HepG2 (cell line): ENCODE results near the gene NTMT1. TPM values are rescaled to one million over a fixed set of nuclear protein-coding genes. Genes with fewer than 3 reads are reported as not detected.

Experiments
- EHMT2 ChIP-seq: fragments of 200-600 bp; sonication (generic); IDR thresholded peaks from 2 replicates; pipeline ENCODE4 v1.7.0; 2017; ENCODE audit warnings: antibody characterized with exemption, low read depth, low read length, borderline replicate concordance
- ELF3 ChIP-seq: IDR thresholded peaks from 2 replicates; pipeline ENCODE4 v1.6.1; 2016; ENCODE audit warnings: missing genetic modification reagents, missing compliant biosample characterization
- GABPB1 ChIP-seq: IDR thresholded peaks from 2 replicates; pipeline ENCODE4 v1.6.1; 2016; ENCODE audit warnings: mild to moderate bottlenecking, missing genetic modification reagents, moderate library complexity, missing compliant biosample characterization
- HDAC1 ChIP-seq: sonication (generic); formaldehyde crosslinking; IDR thresholded peaks from 2 replicates; pipeline ENCODE4 v1.5.1; 2020; ENCODE audit warnings: mild to moderate bottlenecking, missing genetic modification reagents
- KAT2B ChIP-seq: fragments of 150-350 bp; IDR thresholded peaks from 2 replicates; pipeline ENCODE4 v1.6.1; 2014; ENCODE audit warnings: low read depth, low read length, borderline replicate concordance
- PAXIP1 ChIP-seq: sonication (generic); formaldehyde crosslinking; conservative IDR thresholded peaks from 2 replicates; pipeline ENCODE4 v1.4.0; 2020; ENCODE audit warnings: mild to moderate bottlenecking, missing genetic modification reagents, moderate library complexity
- PPARG ChIP-seq: conservative IDR thresholded peaks from 2 replicates; pipeline ENCODE4 v1.6.1; 2016; ENCODE audit warnings: missing biosample characterization, missing genetic modification reagents
- RBM22 ChIP-seq: fragments of 200-400 bp; formaldehyde crosslinking; optimal IDR thresholded peaks from 2 replicates; pipeline ENCODE3; 2017; ENCODE audit warnings: mild to moderate bottlenecking, low read length, moderate library complexity
- SNAPC5 ChIP-seq: sonication (generic); formaldehyde crosslinking; IDR thresholded peaks from 2 replicates; pipeline ENCODE4 v1.8.1; 2023; ENCODE audit warnings: mild to moderate bottlenecking, missing genetic modification reagents, borderline replicate concordance
- SP140L ChIP-seq: sonication (generic); formaldehyde crosslinking; IDR thresholded peaks from 2 replicates; pipeline ENCODE4 v1.4.0; 2020; ENCODE audit warnings: missing genetic modification reagents, borderline replicate concordance
- TOE1 ChIP-seq: sonication (generic); formaldehyde crosslinking; IDR thresholded peaks from 2 replicates; pipeline ENCODE4 v1.4.0; 2020; ENCODE audit warnings: mild to moderate bottlenecking, missing genetic modification reagents
- ZBTB8A ChIP-seq: sonication (generic); formaldehyde crosslinking; IDR thresholded peaks from 2 replicates; pipeline ENCODE4 v1.4.0; 2020; ENCODE audit warnings: mild to moderate bottlenecking, low read depth, missing genetic modification reagents, borderline replicate concordance
- ZNF264 ChIP-seq: sonication (generic); formaldehyde crosslinking; IDR thresholded peaks from 2 replicates; pipeline ENCODE4 v1.4.0; 2020; ENCODE audit warnings: missing genetic modification reagents
- ZNF354B ChIP-seq: sonication (generic); formaldehyde crosslinking; IDR thresholded peaks from 2 replicates; pipeline ENCODE4 v1.8.0; 2022; ENCODE audit warnings: mild to moderate bottlenecking, missing genetic modification reagents
- ZNF556 ChIP-seq: sonication (generic); formaldehyde crosslinking; IDR thresholded peaks from 2 replicates; pipeline ENCODE4 v1.4.0; 2020; ENCODE audit warnings: mild to moderate bottlenecking, missing genetic modification reagents, borderline replicate concordance
- ZNF597 ChIP-seq: sonication (generic); formaldehyde crosslinking; IDR thresholded peaks from 2 replicates; pipeline ENCODE4 v1.5.0; 2020; ENCODE audit warnings: missing genetic modification reagents
- ZNF7 ChIP-seq: IDR thresholded peaks from 2 replicates; pipeline ENCODE4 v1.6.1; 2016; ENCODE audit warnings: missing biosample characterization, missing genetic modification reagents
- ZNF703 ChIP-seq: sonication (generic); formaldehyde crosslinking; IDR thresholded peaks from 2 replicates; pipeline ENCODE4 v1.5.1; 2020; ENCODE audit warnings: missing genetic modification reagents, mild to moderate bottlenecking, moderate library complexity, borderline replicate concordance
- ZNF780A ChIP-seq: sonication (generic); formaldehyde crosslinking; IDR thresholded peaks from 2 replicates; pipeline ENCODE4 v1.8.0; 2022; ENCODE audit warnings: mild to moderate bottlenecking, missing genetic modification reagents, moderate library complexity
- ZNF788 ChIP-seq: sonication (generic); formaldehyde crosslinking; IDR thresholded peaks from 2 replicates; pipeline ENCODE4 v1.5.0; 2020; ENCODE audit warnings: mild to moderate bottlenecking, missing genetic modification reagents, borderline replicate concordance
- ZSCAN29 ChIP-seq: sonication (generic); formaldehyde crosslinking; conservative IDR thresholded peaks from 2 replicates; pipeline ENCODE4 v1.4.0; 2020; ENCODE audit warnings: mild to moderate bottlenecking, missing genetic modification reagents
- polyA plus RNA-seq, 8 experiments: library from polyadenylated mRNA; depleted of rRNA in 3 of 8; stranded (reverse) in 7 of 8; unstranded in 1 of 8; fragments of >200 nt; fragmentation: Illumina TruSeq in 4 of 8; extraction: Trizol in 4 of 8; gene quantifications; 2 replicates each; pipeline versions ENCODE4 v1.2.1 to v1.2.3, GENCODE V29; 2011 to 2016; ENCODE audit warnings: low read depth in 4 of 8, missing spikeins in 1 of 8, mixed read lengths in 1 of 8; ENCODE audit not compliant: insufficient read depth in 1 of 8
- total RNA-seq, 5 experiments: library from RNA; depleted of rRNA; stranded (reverse); fragments of >200 nt; fragmentation: Illumina TruSeq; extraction: Trizol; gene quantifications; 2 replicates each; pipeline ENCODE4 v1.2.3, GENCODE V29; 2016; ENCODE audit warnings: low read depth in 1 of 5
- TF ChIP-seq, protein P1 (sequence below): IDR thresholded peaks from 2 replicates; pipeline ENCODE4 v1.6.1; 2016; ENCODE audit warnings: control low read depth
- TF ChIP-seq, protein P2 (sequence below): sonication (generic); formaldehyde crosslinking; IDR thresholded peaks from 2 replicates; pipeline ENCODE4 v1.8.1; 2022; ENCODE audit warnings: mild to moderate bottlenecking, missing genetic modification reagents

Gene NTMT1
- total and polyA plus RNA-seq, 2 of the 13 experiments (the other 11 are each of a cell fraction or from before 2014, with no cell fraction given): 49.1 to 53.8 TPM

- TF ChIP-seq ZNF556 (CRISPR knock-in tag) (0 out of 2 replicates have a peak, but pooled peaks have one; percentile 7), GABPB1 (peak; percentile 0; the same call in 1 of the 2 replicates), HDAC1 (CRISPR knock-in tag) (peak; percentile 63; the same call in 1 of the 2 replicates), SP140L (CRISPR knock-in tag) (no peak), ZNF597 (CRISPR knock-in tag) (no peak), ZNF788 (CRISPR knock-in tag) (no peak), EHMT2 (no peak), ELF3 (CRISPR knock-in tag) (no peak), ZNF780A (0 out of 2 replicates have a peak, but pooled peaks have one; percentile 20), KAT2B (no peak), ZNF703 (CRISPR knock-in tag) (no peak), ZNF7 (CRISPR knock-in tag) (no peak), PPARG (no peak), TOE1 (CRISPR knock-in tag) (no peak), ZSCAN29 (CRISPR knock-in tag) (peak; percentile 79), RBM22 (no peak), SNAPC5 (no peak), ZNF354B (CRISPR knock-in tag) (no peak), ZBTB8A (CRISPR knock-in tag) (peak; percentile 86; the same call in 1 of the 2 replicates), ZNF264 (CRISPR knock-in tag) (no peak), PAXIP1 (CRISPR knock-in tag) (peak; percentile 73)
- TF ChIP-seq, protein P1, sequence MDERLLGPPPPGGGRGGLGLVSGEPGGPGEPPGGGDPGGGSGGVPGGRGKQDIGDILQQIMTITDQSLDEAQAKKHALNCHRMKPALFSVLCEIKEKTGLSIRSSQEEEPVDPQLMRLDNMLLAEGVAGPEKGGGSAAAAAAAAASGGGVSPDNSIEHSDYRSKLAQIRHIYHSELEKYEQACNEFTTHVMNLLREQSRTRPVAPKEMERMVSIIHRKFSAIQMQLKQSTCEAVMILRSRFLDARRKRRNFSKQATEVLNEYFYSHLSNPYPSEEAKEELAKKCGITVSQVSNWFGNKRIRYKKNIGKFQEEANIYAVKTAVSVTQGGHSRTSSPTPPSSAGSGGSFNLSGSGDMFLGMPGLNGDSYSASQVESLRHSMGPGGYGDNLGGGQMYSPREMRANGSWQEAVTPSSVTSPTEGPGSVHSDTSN (CRISPR knock-in tag): no peak
- TF ChIP-seq, protein P2, sequence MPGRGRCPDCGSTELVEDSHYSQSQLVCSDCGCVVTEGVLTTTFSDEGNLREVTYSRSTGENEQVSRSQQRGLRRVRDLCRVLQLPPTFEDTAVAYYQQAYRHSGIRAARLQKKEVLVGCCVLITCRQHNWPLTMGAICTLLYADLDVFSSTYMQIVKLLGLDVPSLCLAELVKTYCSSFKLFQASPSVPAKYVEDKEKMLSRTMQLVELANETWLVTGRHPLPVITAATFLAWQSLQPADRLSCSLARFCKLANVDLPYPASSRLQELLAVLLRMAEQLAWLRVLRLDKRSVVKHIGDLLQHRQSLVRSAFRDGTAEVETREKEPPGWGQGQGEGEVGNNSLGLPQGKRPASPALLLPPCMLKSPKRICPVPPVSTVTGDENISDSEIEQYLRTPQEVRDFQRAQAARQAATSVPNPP (CRISPR knock-in tag): no peak
These were observed 29.2 kb upstream of the NTMT1 start (continued) for GRCh38 chr9:129596541-129597331.
